GM18951 (cell line): Measurements from ENCODE around the gene TRPM3.

Experiments
- POLR2A ChIP-seq: IDR thresholded peaks from 4 replicates; pipeline ENCODE4 v1.6.1; 2011; ENCODE audit warnings: mild to moderate bottlenecking; ENCODE audit not compliant: insufficient read length, insufficient read depth; ENCODE audit errors: extremely low read depth
- in situ Hi-C: fragments of 300-500 bp; cut with MboI; formaldehyde crosslinking; loops from one replicate; pipeline ENCODE4 v1.12.0; 2022; ENCODE audit warnings: low sequenced_read_pairs, mixed read lengths, inconsistent platforms; ENCODE audit not compliant: unreplicated experiment

TRPM3 gene

DNA sequence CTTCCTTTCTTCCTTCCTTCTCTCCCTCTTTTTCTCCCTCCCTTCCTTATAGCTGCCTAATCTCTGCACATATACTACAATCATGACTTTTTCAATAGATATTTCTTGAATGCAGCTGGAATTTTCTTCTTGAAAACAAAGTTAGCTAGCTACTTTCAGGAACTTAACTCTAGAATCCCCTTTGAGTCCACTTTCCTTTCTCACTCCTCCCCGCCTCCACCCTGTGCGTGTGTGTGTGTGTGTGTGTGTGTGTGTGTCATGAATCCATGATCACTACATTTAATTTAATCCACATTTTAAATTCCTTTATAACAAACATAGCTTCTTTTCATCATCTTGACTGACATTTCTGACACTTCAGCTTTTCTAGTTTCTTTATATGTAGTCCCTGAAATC lies 539.5 kb downstream of the TRPM3 start:
- in situ Hi-C loops = loop anchor here (10.0 to 25.0 kb wide), 2 partner anchors 97 to 245 kb away; no protein-coding TSS in a partner anchor
- TF ChIP-seq POLR2A = no peak

DNA sequence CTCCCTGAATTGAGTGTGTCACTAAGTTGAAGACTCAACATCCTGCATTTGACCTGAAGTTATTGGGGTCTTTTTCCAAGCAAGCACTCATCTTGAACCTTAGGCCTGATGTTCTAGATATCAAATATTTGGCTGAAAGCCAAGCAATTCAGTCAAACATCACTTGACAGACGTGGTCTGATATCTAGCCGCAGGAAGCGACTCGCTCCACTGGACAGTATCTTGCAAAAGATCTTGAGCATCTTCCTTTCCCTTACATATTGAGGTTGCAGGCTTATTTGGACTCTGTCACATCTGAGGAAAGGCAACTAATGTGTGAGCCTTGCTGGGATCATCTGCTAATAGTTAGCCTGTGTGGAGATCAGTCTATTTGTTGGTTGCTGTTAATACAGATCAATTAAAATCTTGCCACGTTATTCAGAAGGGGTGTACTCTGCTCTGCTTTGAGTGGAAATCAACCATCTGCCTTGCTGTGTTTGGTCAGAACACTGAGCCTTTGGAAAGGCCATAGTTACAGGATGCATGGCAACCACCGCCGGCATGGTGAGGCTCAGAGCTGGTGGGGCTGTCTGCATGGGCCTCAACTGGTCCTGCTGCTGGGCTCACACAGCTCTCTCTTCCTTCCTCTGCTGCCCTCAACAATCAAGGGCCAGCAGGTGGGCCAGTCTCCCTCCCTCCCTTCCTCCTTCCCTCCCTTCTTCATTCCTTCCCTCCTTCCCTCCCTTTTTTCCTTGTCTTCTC lies 540.0 kb downstream of the TRPM3 start:
- in situ Hi-C loops = loop anchor here (10.0 to 25.0 kb wide), 2 partner anchors 97 to 244 kb away; no protein-coding TSS in a partner anchor
- TF ChIP-seq POLR2A = no peak

DNA sequence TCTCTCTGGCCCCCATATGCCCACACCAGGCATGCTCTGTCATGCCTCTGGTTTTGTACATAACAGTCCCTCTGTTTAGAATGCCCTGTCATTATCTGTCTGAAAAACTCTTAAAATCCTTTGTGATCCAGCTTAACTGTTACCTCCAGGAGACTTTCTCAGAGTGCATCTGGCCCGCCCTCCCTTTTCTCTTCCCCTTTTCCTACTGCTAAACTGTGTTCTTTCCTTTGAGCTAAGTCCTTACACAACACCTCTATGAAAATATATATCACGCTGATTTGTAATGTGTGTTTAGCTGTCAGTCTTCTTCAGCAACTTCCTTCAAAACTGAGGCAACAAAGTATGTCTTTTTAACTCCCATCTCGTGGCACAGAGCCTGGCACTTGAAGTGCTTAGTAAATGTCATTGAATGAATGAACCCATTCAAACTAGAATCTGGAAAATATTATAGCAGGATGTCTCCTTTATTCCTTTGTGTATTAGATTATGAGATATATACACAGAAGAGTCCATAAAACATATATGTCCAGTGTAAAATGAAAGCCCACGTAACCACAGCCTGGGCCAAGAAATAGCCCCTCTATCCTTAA lies 540.7 kb downstream of the TRPM3 start:
- in situ Hi-C loops = loop anchor here (10.0 to 25.0 kb wide), 2 partner anchors 96 to 243 kb away; no protein-coding TSS in a partner anchor
- TF ChIP-seq POLR2A = no peak

DNA sequence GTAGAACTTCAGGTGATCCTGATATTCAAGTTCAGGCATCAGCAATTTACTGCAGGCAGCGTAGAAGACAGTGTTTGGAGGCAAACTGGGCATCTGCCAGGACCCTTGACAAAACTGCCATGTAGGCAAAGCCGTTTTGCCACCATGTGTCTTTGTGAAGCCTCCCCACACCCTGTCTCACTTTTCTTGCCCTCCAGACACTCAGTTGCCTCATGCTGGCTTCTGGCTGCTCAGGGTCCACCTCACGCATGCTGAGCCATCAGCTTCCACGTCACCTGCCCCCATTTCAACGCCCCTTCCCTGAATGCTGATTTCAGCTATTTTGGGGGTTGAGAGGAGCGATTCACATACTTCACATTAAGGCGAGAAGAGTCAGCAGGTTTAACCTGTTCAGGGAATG lies 541.7 kb downstream of the TRPM3 start:
- no peak for TF ChIP-seq POLR2A

DNA sequence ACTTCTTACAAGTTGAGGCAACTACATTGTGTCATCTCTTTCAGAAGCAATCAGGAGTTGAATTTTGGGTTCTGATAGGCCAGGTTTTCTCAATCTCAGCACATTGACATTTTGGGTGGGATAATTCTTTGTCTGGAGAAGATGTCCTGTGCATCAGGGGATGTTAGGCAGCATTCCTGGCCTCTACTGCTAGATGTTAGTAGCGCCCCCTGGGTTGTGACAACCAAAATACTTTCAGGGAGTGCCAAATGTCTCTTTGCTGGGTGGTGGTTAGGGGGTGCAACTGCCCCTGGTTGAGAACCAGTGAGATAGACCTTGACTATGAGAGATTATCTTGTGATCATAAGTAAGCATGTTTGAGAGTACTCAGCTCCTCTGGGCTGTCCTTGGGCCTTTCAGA lies 542.7 kb downstream of the TRPM3 start:
- no peak for TF ChIP-seq POLR2A
- in situ Hi-C loops = loop anchor here (25.0 kb wide), 1 partner anchor 241 kb away; no protein-coding TSS in a partner anchor

More for the DNA sequence above, 541.7 kb downstream of the TRPM3 start:
- in situ Hi-C loops = loop anchor here (10.0 to 25.0 kb wide), 2 partner anchors 95 to 242 kb away; no protein-coding TSS in a partner anchor

DNA sequence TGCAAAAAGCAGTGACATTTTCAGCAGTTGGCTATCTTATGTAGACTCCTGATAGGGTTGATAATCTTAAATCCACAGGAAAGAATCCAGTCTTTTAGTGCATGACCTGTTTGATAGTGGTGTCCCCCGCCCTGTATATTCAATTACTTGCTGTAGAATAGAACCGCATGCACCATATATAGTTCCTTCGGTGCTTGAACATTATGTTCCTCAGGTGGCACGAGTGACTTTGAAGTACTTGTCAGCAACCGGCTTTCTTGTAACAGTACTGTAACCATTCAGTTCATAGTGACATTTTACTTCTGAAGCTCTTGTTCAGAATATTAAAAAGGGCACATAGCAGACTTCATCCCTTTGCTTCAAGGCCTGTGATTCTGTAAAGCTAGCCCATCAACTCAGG lies 543.8 kb downstream of the TRPM3 start:
- TF ChIP-seq POLR2A = no peak
- in situ Hi-C loops = loop anchor here (25.0 kb wide), 1 partner anchor 240 kb away; no protein-coding TSS in a partner anchor

DNA sequence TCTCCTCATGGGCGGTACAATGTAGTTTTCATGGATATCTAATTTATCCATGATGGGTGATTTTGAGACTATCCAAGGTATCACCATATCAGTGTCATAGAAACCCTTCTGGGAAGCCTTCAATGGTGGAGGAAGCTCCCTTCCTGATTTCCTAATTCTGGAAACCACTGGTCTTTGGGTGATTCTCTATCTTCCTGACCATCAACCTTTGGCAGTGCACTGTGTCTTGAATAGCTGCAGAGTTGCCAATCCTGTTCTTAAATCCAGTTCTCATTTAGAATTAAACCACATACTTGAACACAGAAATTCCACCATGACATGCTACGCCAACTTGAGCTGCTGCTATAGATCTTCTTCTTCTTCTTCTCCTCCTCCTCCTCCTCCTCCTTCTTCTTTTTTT lies 545.3 kb downstream of the TRPM3 start:
- in situ Hi-C loops = loop anchor here (25.0 kb wide), 1 partner anchor 239 kb away; no protein-coding TSS in a partner anchor
- TF ChIP-seq POLR2A = no peak

DNA sequence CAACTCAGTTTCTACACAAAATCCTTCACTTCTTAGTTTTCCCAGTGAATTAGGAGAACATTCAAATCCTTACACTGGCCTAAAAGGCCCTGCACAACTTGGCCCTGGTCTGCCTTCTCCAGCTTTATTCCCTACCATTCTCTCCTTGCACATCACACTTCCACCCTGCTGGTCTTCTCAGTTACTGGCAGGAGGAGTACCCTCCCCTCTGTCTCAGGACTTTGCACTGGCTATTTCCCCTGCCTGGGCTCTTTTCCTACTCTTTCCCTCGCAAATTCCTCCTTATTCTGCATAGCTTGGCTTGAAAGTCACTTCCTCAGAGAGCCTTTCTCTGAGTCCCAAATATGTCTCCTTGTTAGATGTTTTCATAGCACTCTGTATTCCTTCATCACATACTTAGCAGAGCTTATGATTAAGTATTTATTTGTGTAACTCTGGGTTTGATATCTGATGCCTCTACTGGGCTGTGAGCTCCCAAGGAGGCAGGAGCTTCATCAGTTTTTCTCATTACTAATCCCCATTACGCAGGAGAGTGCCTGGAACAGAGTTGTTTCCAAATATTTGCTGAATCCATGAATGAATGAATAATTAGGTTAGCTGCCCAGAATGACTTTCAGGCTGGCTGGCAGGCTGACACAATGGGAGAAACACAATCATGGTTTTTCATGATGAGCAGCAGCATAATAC lies 547.1 kb downstream of the TRPM3 start:
- no peak for TF ChIP-seq POLR2A
- in situ Hi-C loops = no loop called here

DNA sequence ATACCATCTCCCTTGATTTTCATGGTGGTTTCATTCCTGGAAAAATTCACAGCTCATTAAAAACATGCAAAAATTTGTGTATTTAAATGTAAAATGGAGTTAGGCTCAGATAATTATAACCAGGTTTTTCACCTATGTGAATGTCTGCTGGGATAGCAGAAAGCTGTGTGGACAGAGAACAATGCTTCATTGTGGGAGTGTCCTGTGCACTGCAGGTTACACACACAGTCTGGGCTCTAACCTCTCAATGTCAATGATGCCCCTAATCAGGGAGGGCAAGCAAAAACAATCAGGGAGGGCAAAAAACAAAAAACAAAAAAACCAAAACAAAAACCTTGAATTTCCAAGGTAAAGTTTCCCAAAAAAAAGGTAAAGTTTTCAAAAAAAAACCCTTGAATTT lies 548.1 kb downstream of the TRPM3 start:
- in situ Hi-C loops = no loop called here
- TF ChIP-seq POLR2A = no peak

DNA sequence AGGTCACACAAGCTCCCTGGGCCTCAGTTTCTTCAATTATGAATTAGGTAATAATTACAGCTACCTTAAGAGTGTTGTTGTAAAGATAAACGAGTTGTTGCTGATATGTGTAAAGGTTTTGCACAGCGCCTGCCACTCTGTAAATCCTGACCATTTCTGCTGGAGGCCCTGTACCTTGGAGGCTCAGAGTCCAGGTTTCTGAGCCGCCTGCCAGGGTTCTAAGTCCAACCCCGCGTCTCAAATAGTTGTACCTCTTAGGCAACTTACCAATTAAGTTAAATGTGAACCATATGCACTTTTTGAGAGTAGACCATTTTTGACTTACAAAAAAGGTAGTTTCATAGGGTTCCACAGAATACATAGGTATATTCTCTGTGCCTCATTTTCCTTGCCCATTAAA lies 550.2 kb downstream of the TRPM3 start:
- in situ Hi-C loops = no loop called here
- no peak for TF ChIP-seq POLR2A

DNA sequence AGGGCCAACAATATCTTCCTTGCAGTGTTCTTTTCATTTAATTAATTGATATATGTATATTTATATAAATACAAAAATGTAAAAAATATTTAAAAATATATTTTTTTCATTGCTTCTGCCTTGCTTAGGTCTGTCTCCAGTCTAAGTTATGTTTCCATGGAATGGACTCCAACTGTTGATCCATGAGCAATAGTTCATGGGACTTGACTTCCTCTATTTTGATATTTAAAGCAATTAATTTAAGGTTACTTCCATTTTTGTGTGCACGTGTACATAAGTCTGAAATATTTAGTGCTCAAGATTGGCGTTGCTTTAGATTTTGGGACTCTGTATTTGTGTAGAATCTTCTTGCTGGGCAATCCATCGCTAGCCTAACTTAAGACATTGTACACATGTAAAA lies 551.6 kb downstream of the TRPM3 start:
- in situ Hi-C loops = no loop called here
- TF ChIP-seq POLR2A = no peak

DNA sequence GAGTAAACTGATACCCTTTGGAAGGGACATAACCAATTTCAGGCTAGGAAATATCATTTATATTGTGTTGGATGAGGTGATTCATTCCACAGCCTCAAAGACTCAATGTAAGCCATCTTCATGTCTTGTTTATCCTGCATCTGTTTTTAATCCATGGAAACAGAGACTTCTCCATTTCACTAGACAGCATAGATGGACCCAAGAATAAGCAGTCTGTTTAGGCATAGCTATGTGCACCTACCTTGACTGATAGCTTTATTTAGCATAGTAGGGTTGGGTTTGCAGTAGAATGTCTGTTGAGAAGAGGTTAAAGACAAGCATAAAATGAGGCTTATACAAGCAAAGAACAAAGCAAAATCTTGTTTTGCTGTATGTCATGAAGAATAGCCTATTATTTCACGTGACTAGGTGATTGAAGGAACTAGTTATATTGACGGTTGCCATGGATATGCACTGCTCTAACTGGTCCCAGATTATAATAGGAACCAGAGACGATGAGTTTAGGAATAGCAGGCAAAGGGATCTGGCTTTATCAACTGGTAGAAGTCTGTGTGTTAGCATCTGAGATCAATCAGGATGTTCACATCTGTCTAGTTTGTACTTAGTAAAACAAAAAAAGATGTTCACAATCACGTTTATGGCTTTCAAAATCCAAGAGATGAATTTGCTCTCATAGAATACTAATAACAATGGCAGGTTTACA lies 552.2 kb downstream of the TRPM3 start:
- in situ Hi-C loops = no loop called here
- TF ChIP-seq POLR2A = no peak

DNA sequence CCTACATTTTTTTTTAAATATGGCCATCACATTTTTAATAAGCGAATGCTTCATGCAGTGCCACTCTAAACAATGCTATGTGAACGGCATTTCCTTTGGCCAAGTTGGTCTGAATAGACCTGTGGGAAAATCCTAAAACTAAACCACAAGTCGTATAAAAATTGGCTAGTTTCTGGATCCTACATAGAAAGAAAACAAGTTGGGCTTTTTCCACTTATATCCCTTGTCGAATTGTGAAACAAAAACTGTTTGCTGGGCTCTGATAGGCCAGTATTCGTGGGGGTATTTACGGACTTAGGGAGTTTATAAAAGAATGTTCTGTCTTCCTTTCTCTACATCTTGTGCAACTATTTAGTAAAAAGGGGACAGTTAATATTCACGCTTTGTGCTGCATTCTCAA lies 553.9 kb downstream of the TRPM3 start:
- TF ChIP-seq POLR2A = no peak
- in situ Hi-C loops = no loop called here
